IMR-90 (cell line): ENCODE data around the gene TRIP4.

ENCODE experiments used
- MXI1 ChIP-seq: IDR thresholded peaks from 2 replicates; pipeline ENCODE4 v1.6.1; 2012; ENCODE audit warnings: low read depth, mild to moderate bottlenecking, low read length, moderate library complexity, borderline replicate concordance
- POLR2A ChIP-seq: IDR thresholded peaks from 2 replicates; pipeline ENCODE4 v1.6.1; 2012; ENCODE audit warnings: mild to moderate bottlenecking, low read depth, low read length
- TF ChIP-seq, protein P1 (sequence below): conservative IDR thresholded peaks from 2 replicates; pipeline ENCODE4 v1.5.1; 2012; ENCODE audit warnings: mild to moderate bottlenecking, low read depth, low read length, improper control_type of control experiment

DNA sequence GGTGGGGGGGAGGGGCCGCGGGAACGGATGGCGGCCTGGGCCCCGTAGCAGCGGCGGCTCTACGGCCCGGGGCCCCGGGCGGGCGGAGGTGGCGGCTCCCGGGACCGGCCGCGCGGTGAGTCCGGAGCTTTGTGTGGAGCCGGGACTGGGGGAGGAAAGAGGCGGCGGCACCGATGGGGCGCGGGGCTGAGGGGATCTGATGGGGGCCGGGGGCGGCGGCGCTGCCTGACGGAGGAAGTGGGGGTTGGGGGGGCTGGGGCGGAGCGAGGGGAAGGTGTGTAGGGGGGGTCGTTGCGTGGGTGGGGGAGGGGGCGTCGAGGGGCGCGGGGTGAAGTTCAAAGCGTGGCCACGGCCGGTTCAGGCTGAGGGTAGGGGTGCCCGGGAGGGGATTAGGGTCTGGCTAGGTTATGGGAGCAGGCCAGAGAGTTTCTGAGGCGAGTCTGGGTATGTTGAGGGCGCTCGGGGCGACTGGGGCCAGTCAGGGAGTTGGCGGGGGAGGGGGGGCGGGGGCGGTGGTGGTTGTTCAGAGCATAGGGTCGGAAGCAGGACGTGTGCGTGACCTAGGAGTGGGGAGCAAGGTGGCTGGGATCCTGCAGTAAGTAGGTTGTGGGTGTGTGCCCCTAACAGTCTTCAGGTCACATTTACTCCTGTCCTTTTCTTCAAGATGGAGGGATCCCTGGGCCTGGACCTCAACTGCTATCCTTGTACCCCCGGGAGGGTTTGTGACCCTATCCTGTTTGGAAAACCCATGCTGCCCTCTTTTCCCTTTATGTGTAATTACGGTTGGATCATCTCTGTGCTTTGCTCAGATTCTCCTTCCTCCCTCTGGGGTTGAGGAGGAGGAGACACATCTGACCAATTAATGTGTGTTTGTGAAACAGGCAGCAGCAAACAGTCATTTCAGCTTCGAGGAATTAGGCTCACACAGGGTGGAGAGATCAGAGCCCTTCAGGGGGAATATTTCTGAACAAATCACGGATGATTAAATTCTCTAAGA, 73.4 kb downstream of the TRIP4 start:
- TF ChIP-seq POLR2A = no peak
- TF ChIP-seq, protein P1, sequence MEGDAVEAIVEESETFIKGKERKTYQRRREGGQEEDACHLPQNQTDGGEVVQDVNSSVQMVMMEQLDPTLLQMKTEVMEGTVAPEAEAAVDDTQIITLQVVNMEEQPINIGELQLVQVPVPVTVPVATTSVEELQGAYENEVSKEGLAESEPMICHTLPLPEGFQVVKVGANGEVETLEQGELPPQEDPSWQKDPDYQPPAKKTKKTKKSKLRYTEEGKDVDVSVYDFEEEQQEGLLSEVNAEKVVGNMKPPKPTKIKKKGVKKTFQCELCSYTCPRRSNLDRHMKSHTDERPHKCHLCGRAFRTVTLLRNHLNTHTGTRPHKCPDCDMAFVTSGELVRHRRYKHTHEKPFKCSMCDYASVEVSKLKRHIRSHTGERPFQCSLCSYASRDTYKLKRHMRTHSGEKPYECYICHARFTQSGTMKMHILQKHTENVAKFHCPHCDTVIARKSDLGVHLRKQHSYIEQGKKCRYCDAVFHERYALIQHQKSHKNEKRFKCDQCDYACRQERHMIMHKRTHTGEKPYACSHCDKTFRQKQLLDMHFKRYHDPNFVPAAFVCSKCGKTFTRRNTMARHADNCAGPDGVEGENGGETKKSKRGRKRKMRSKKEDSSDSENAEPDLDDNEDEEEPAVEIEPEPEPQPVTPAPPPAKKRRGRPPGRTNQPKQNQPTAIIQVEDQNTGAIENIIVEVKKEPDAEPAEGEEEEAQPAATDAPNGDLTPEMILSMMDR = 0 out of 2 replicates have a peak, but pooled peaks have one; percentile 13
- TF ChIP-seq MXI1 = no peak
